Peyer's patch (tissue), 4 donors: Measurements from ENCODE around the gene RBM20.

Source experiments
- POLR2A ChIP-seq, 2 donors: fragments of 450-650 bp; IDR thresholded peaks; one replicate each; pipeline ENCODE4 v1.5.1; 2017; ENCODE audit warnings: antibody characterized with exemption in 2 of 2, mild to moderate bottlenecking in 2 of 2, moderate library complexity in 2 of 2
- TF ChIP-seq, protein P1 (sequence below), 6 experiments: fragments of 450-650 bp in 4 of 6; fragments of 200-600 bp in 2 of 6; sonication (generic) in 1 of 6; IDR thresholded peaks; one replicate each; pipeline ENCODE4 v1.5.1; 2017 to 2019; ENCODE audit warnings: antibody characterized with exemption in 6 of 6, mild to moderate bottlenecking in 3 of 6, moderate library complexity in 1 of 6

DNA sequence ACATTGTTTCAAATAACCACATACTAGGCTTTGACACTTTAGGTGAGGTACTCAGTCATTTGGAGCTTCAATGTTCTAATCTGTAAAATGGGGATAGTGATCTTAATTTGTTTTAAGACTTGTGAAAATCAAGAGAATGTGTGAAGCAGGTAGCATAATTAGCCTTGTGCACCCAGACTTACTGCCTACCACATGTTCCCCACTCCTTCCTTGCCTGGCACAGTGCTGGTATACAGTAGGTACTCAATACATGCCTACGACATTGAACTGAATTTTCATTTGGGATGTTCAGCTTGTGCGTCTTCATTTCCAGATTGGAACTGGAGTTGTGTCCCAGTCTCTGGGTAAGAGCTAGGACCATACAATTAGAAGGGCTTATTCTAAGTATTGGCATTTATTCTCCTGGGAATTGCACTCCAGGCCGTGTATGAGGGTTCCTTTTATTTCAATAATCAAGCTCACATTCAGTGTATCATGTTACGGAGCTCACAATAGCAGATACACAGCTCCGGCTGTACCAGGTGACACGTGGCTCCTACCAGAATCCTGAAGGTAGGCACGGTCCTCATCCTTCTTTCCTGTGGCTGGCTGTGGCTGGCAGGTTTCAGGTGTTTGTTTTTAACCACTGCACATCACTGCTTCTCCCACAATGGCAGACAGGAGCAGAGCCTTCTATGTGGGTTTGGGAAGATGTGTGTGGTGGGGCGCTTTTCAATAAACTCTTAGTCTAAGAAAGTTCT lies 118.1 kb downstream of the RBM20 start:
- TF ChIP-seq, protein P1, sequence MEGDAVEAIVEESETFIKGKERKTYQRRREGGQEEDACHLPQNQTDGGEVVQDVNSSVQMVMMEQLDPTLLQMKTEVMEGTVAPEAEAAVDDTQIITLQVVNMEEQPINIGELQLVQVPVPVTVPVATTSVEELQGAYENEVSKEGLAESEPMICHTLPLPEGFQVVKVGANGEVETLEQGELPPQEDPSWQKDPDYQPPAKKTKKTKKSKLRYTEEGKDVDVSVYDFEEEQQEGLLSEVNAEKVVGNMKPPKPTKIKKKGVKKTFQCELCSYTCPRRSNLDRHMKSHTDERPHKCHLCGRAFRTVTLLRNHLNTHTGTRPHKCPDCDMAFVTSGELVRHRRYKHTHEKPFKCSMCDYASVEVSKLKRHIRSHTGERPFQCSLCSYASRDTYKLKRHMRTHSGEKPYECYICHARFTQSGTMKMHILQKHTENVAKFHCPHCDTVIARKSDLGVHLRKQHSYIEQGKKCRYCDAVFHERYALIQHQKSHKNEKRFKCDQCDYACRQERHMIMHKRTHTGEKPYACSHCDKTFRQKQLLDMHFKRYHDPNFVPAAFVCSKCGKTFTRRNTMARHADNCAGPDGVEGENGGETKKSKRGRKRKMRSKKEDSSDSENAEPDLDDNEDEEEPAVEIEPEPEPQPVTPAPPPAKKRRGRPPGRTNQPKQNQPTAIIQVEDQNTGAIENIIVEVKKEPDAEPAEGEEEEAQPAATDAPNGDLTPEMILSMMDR (IDR thresholded peaks at IDR 0.05), result no peak
- no peak for TF ChIP-seq POLR2A (IDR thresholded peaks at IDR 0.05)
